ENCODE results near the gene CPSF4L.
A peak's percentile ranks its signal among the peaks of the same experiment; 100 is the strongest.
"Not testable (repeated sequence)": the region's sequence is repeated elsewhere in the genome, so short reads cannot be mapped to it uniquely, and the experiment has no call there.

CPSF4L gene

GRCh38 chr17:73267648-73268537 is 6.2 kb upstream of the CPSF4L start:
- no peak for DNase-seq

- no peak for DNase-seq
Measured at GRCh38 chr17:73266796-73267195, 5.1 kb upstream of the CPSF4L start.

GRCh38 chr17:73265646-73266640 is 4.3 kb upstream of the CPSF4L start:
- no peak for DNase-seq

- not testable (repeated sequence) for DNase-seq
Measured at GRCh38 chr17:73264448-73264847, 2.8 kb upstream of the CPSF4L start.

GRCh38 chr17:73262676-73263642 is 1.3 kb upstream of the CPSF4L start:
- DNase-seq = no peak

GRCh38 chr17:73261952-73262675 is 434 bp upstream of the CPSF4L start:
- DNase-seq = no peak

GRCh38 chr17:73257516-73257915 is 4.2 kb downstream of the CPSF4L start:
- no peak for DNase-seq

GRCh38 chr17:73256220-73256619 is 5.5 kb downstream of the CPSF4L start:
- no peak for DNase-seq

GRCh38 chr17:73255671-73256181 is 6.0 kb downstream of the CPSF4L start:
- DNase-seq = peak in 3 of 4 experiments; percentile 5 to 24 (median 10)

- no peak for DNase-seq
Measured at GRCh38 chr17:73251871-73252270, 9.8 kb downstream of the CPSF4L start.

- no peak for DNase-seq
Measured at GRCh38 chr17:73250851-73251640, 10.6 kb downstream of the CPSF4L start.

- DNase-seq = no peak
Measured at GRCh38 chr17:73249700-73250099, 12.0 kb downstream of the CPSF4L start.

GRCh38 chr17:73248532-73248931 is 13.1 kb downstream of the CPSF4L start:
- no peak for DNase-seq

GRCh38 chr17:73247726-73248125 is 14.0 kb downstream of the CPSF4L start:
- DNase-seq = no peak

- no peak for DNase-seq
Measured at GRCh38 chr17:73240561-73240960, 21.1 kb downstream of the CPSF4L start.

GRCh38 chr17:73237714-73238113 is 24.0 kb downstream of the CPSF4L start:
- no peak for DNase-seq

GRCh38 chr17:73234736-73235135 is 26.9 kb downstream of the CPSF4L start:
- no peak for DNase-seq

GRCh38 chr17:73232587-73233373 is 28.9 kb downstream of the CPSF4L start:
- DNase-seq = no peak

GRCh38 chr17:73231841-73232586 is 29.7 kb downstream of the CPSF4L start:
- peak; percentile 92 to 96 (median 93) for DNase-seq
